Activated naive CD4-positive, alpha-beta T cell treated with anti-CD3 and anti-CD28 coated beads, Interleukin-2, amount 50 U/mL, for 72 hours (primary cell): ENCODE data around the gene FAM50B. TPM values are rescaled to one million over a fixed set of nuclear protein-coding genes. Genes with fewer than 3 reads are reported as not detected.
A peak's percentile ranks its signal among the peaks of the same experiment; 100 is the strongest.

Experiments
- ATAC-seq, 2 donors: fragments of 150-1000 bp; cut with Tn5 transposase; 2 replicates each; pipeline ENCODE4 v1.10.0; 2021; ENCODE audit warnings: mild to moderate bottlenecking in 2 of 2, moderate library complexity in 2 of 2
- DNase-seq, 2 donors: peaks; one replicate each; pipeline ENCODE4 v3.0.0; 2021 to 2022; ENCODE audit warnings: low spot score in 2 of 2
- H3K27ac Mint-ChIP-seq, 2 donors: one replicate each; pipeline ENCODE4 v1.8.0; 2022; ENCODE audit warnings: mild to moderate bottlenecking in 2 of 2, mixed read lengths in 2 of 2
- H3K36me3 Mint-ChIP-seq, 2 donors: one replicate each; pipeline ENCODE4 v1.8.0; 2022; ENCODE audit warnings: mixed read lengths in 2 of 2
- H3K9me3 Mint-ChIP-seq, 2 donors: one replicate each; pipeline ENCODE4 v1.8.0; 2022; ENCODE audit warnings: mixed read lengths in 2 of 2
- total RNA-seq, 2 donors: library from RNA; stranded (reverse); gene quantifications; one replicate each; pipeline ENCODE4 v1.2.3, GENCODE V29; 2022

Gene FAM50B
- 1 to 10 TPM; 5.7 to 7.5 TPM for total RNA-seq

GRCh38 chr6:3848925-3849605 is at the start of gene FAM50B:
TSS of gene FAM50B (plus strand) at chr6:3849373. CDS start at chr6:3849812, 439 bp downstream.
- Mint-ChIP-seq H3K36me3 (peaks cover 4 to 11% of the 10 kb centered on the region in 2 donors), H3K9me3 (no peaks in the 10 kb centered on the region), H3K27ac (peak within 1 kb of the TSS in 1 of 2 donors; percentile 84)
- peak; percentile 89 to 92 for DNase-seq
- ATAC-seq, result peak; percentile 87 to 93

- DNase-seq (no peak), ATAC-seq (no peak)
- peak overlapping the region in 1 of 2 donors; percentile 6 for H3K27ac Mint-ChIP-seq
- no peaks in the 10 kb centered on the region for H3K9me3 Mint-ChIP-seq
- H3K36me3 Mint-ChIP-seq, result no peaks in the 10 kb centered on the region
Observed at GRCh38 chr6:3799719-3800118, 49.5 kb upstream of the FAM50B start.

DNA sequence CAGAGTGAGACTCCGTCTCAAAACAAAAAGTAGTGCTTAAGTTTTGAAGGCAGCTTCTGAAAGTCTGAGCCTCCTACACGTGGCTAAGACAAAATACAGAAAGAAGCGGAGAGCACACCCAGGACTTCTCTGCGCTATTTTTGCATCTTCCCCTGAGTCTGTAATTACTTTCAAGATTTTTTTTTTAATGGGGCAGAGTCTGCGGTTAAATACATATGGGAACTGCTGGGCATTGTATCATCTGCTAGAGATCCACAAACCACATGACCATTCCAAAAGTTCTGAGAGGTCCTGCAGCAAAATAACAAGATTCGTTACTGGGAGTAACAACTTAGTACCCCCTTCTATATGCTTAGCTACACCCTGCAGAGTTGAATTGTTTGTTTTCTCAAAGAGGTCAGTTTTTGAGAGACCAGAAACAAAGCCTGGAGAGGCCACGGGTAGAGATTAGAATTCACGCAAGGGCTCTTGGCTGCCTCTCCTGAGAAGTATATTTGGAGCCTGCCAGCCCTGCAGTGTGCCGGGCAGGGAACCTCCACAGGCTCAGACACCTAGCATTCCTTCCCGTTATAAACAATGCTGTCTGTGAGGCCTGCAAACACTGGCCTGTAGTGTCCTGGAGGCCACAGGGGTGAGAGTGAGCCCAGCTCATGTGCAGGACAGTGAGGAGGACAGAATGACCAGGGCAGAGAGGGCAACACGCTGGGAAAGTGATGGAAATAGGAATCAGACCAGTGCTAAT is 48.2 kb upstream of the FAM50B start:
- no peaks in the 10 kb centered on the region for H3K9me3 Mint-ChIP-seq
- no peaks in the 10 kb centered on the region for H3K36me3 Mint-ChIP-seq
- DNase-seq (no peak), ATAC-seq (no peak)
- H3K27ac Mint-ChIP-seq, result no peak overlapping the region

DNA sequence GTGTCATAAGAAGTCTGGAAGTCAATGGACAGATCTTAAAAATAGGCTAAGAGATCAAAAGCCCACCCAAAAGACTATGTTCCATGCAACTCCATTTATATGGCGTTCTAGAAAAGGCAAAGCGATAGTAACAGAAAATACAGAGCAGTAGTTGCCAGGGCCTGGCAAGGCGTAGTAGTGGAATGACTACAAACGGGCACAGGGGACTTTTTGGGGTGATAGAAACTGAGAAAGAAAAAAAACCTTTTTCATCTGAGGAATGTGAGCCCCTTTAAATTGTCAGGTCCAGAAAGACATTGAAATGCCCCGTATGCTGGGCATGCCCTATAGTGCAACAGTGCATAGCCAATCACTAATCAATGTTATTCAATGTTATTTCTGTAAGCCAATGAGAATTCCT is 47.2 kb upstream of the FAM50B start:
- no peak for DNase-seq
- no peaks in the 10 kb centered on the region for H3K36me3 Mint-ChIP-seq
- no peaks in the 10 kb centered on the region for H3K9me3 Mint-ChIP-seq
- H3K27ac Mint-ChIP-seq, result no peak overlapping the region
- peak; percentile 48 to 75 for ATAC-seq

DNA sequence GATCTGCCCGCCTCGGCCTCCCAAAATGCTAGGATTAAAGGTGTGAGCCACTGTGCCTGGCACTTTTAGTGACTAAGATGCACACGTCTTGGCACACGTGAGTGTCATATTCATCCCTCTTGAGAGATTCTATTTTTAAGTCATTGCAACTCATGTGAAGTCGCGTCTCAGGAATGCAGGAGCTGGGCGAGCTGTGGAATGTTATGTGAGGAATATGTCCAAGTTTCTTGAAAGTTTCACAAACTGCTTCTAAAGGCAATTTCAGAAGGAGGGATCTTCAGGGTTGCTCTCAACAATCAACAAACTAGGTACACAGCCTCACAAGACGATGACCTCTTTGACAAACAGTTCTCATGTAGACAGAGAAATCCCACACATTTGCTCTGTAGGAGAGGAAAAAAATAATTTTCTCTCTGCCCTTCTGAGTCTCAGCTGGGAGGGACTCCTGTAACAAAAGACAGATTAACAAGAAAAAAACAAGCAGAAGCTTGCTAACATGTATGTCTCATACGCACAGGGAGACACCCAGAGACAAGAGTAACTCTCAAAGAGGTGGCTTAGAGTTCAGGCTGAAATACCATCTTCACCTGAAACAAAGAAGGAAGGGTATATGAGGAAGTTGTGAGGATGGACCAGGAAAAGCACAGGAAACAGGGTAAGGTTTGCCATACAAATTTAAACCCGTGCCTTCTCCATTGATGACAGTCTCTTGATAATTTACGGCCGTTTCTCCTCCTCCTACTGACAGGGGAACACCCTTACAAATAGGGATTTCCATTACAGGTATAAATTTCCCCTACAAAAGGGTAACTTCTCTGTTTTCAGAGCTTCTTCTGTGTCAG is 45.3 kb upstream of the FAM50B start:
- ATAC-seq, result no peak

DNA sequence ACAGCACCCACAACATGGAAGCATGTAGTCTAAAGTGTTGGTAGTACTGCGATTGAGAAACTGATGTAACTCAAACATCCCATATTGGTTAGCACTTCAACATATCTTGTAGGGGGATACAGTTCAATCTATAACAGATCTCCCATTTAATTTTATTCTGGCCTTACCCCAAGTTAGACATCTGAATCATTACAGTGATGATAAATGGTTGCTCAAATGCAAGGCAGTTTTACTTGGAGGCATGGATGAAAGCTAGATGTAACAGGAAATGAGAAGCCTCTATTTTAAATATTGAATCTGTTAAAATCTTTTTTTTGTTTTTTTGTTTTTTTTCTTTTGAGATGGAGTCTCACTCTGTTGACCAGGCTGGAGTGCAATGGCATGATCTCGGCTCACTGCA is 44.2 kb upstream of the FAM50B start:
- no peaks in the 10 kb centered on the region for H3K9me3 Mint-ChIP-seq

More for the DNA sequence above, 45.3 kb upstream of the FAM50B start:
- no peak for DNase-seq
- Mint-ChIP-seq H3K36me3 (no peaks in the 10 kb centered on the region), H3K9me3 (no peaks in the 10 kb centered on the region), H3K27ac (no peak overlapping the region)

GRCh38 chr6:3805448-3806123 is 43.6 kb upstream of the FAM50B start:
- Mint-ChIP-seq H3K9me3 (no peaks in the 10 kb centered on the region), H3K27ac (peak overlapping the region in 1 of 2 donors; percentile 62), H3K36me3 (no peaks in the 10 kb centered on the region)
- DNase-seq (no peak), ATAC-seq (no peak)

More for the DNA sequence above, 44.2 kb upstream of the FAM50B start:
- ATAC-seq, result no peak
- H3K27ac Mint-ChIP-seq, result no peak overlapping the region
- H3K36me3 Mint-ChIP-seq, result no peaks in the 10 kb centered on the region
- no peak for DNase-seq

GRCh38 chr6:3806169-3806922 is 42.8 kb upstream of the FAM50B start:
- no peak for DNase-seq
- no peak for ATAC-seq
- Mint-ChIP-seq H3K36me3 (no peaks in the 10 kb centered on the region), H3K27ac (no peak overlapping the region), H3K9me3 (no peaks in the 10 kb centered on the region)

DNA sequence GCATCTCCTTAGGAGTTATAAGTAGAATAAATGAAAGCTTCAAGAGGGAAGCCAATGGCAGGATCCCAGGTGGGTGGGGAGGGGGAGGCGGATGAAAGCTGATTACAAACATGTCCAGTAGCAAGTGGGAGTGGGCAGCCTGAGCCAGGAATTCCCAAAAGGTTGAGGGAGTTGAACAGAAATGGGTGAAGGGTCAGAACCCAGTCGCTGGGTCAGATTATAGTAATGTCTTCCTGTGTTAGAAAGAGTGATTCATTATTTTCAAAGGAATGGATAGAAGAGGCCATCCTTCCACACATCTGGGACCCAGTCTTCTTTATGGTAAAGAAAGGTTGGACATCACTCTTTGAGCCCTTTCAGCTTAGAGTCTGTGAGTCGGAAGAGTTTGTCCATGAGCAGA is 41.0 kb upstream of the FAM50B start:
- Mint-ChIP-seq H3K36me3 (no peaks in the 10 kb centered on the region), H3K9me3 (no peaks in the 10 kb centered on the region), H3K27ac (no peak overlapping the region)
- ATAC-seq (no peak), DNase-seq (no peak)

DNA sequence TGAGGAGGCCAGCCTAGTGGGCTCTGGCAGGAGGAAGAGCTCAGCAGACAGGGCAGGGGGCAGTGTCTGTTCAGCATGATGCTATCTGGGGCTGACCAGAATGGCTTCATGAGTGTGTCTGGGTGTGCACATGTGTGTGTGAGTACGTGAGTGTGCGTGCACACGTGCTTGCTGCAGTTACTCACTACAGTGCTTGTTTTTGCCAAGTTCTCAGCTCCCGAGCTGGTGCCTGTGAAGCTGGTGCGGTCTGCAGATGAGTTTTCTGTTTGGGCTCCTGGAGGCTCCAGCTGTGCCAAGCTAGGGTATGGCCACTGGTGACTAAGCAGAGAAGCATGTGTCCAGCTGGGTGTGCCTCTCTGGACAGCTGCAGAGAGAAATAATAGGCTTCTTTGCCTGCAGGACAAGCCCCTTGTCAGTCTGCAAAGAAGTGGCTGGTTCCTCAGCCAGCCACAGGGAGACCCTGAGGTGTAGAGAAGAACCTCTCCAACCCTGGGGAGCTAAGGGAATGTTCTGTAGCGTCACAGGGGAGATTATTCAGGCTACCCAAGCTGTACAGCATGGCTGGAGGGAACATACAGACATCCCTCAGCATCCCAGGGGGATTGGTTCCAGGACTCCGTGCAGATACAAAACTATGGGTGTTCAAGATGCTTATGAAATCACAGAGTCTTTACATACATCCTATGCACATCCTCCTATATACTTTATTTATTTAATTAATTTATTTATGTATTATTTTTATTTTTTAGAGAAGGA is 40.2 kb upstream of the FAM50B start:
- Mint-ChIP-seq H3K36me3 (no peaks in the 10 kb centered on the region), H3K9me3 (no peaks in the 10 kb centered on the region), H3K27ac (no peak overlapping the region)
- ATAC-seq (no peak), DNase-seq (no peak)

GRCh38 chr6:3809515-3809891 is 39.7 kb upstream of the FAM50B start:
- no peak overlapping the region for H3K27ac Mint-ChIP-seq
- no peak for ATAC-seq
- H3K9me3 Mint-ChIP-seq, result no peaks in the 10 kb centered on the region
- no peak for DNase-seq
- no peaks in the 10 kb centered on the region for H3K36me3 Mint-ChIP-seq

GRCh38 chr6:3809982-3810381 is 39.2 kb upstream of the FAM50B start:
- ATAC-seq (no peak), DNase-seq (no peak)
- no peaks in the 10 kb centered on the region for H3K36me3 Mint-ChIP-seq
- no peak overlapping the region for H3K27ac Mint-ChIP-seq
- H3K9me3 Mint-ChIP-seq, result no peaks in the 10 kb centered on the region

DNA sequence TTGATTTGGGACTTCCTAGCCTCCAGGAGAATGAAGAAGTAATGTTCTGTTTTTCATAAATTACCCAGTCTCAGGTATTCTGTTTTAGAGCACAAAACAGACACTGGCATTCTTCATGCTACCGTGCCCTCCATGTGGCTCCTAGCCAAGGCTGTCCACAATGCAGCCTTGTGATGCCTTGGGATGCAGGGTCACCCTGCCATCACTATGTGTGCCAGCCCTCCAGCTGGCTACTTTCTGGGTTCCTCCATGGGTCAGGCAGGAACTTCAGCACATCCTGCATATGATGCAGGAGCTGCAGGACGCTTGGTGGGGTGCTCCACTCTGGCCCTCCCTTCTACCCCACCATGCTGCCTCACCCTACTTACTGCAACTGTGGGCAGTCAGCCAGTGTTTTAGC is 38.0 kb upstream of the FAM50B start:
- no peak for ATAC-seq
- DNase-seq, result no peak
- no peaks in the 10 kb centered on the region for H3K36me3 Mint-ChIP-seq
- H3K27ac Mint-ChIP-seq, result no peak overlapping the region
- no peaks in the 10 kb centered on the region for H3K9me3 Mint-ChIP-seq

DNA sequence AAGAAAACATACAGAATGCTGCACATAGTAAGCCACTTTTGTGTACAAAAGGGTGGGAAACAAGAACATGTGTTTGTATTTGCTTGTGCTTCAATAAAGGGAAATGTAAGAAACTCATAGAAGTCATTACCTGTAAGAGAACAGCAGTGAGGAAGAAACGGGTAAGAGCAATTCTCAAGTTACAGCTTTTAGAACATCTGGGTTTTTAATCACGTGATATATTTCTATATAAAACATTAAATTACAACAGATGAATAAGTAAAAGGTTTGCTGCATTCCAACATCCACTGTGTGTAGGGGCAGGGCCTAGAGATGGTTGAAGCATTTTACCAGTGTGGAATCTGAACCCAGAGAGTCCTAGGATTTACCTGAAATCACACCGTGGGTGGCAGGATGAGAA is 36.6 kb upstream of the FAM50B start:
- no peaks in the 10 kb centered on the region for H3K36me3 Mint-ChIP-seq
- ATAC-seq, result no peak
- H3K27ac Mint-ChIP-seq, result no peak overlapping the region
- DNase-seq, result no peak
- no peaks in the 10 kb centered on the region for H3K9me3 Mint-ChIP-seq

DNA sequence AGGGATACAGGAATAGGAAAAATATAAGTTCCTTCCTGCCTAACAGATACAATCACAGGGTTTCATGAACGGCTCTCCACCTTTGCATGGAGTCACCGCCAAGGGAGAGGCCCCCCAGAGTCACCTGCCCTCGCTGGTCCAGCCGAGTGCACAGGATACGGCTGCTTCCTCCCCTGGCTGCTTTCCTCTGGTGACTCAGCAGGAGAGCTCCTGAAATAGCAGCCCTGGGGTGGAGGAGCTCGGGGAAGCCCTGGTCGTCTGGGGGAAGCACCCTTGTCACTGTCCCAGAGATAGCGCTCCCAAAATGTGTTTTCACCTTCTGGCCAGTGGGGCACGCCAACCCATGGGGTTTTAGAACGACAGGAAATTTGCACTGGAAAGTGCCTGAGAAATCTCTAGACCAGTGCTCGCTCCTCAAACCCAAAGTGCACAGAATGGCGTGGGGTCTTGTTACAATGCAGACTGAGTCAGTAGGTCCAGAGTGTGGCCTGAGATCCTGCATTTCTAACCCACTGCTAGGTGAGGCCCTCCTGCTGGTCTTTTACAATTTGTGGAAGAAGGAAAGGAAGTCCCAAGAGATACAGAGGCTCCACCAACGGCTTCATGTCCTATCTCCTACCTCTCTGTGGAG is 35.9 kb upstream of the FAM50B start:
- DNase-seq (peak in 1 of 2 donors; percentile 58), ATAC-seq (peak in 1 of 2 donors; percentile 97)
- Mint-ChIP-seq H3K36me3 (no peaks in the 10 kb centered on the region), H3K27ac (no peak overlapping the region), H3K9me3 (no peaks in the 10 kb centered on the region)
